Stimulated activated CD4-positive, alpha-beta T cell treated with anti-CD3 and anti-CD28 coated beads, TNF-alpha, amount 100 ng/mL, for 4 hours (primary cell): Measurements from ENCODE around the gene TMEM134.

Experiments
- DNase-seq, 3 experiments: peaks; one replicate each; pipeline ENCODE4 v3.0.0-alpha.2; 2020; ENCODE audit warnings: low read depth in 3 of 3

The TMEM134 gene

GRCh38 chr11:67458266-67458665 is 10.8 kb downstream of the TMEM134 start:
- DNase-seq = no peak

DNA sequence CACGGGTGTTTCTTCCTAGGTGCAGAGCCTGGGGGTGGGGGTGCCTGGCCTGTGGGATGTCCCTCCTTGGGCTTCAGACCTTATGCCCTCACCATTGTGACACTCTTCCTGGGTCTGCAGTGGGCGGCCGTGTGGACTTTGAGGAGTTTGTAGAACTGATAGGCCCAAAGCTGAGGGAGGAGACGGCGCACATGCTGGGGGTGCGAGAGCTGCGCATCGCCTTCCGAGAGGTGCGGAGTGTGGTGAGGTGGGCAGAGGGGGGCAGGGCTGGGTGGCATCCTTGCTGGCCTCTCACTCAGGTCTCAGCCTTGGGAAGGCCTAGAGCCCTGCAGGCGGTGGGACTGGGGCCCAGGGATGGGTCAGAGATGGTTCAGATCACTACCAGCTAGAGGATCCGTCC is 11.6 kb downstream of the TMEM134 start:
- DNase-seq = no peak

DNA sequence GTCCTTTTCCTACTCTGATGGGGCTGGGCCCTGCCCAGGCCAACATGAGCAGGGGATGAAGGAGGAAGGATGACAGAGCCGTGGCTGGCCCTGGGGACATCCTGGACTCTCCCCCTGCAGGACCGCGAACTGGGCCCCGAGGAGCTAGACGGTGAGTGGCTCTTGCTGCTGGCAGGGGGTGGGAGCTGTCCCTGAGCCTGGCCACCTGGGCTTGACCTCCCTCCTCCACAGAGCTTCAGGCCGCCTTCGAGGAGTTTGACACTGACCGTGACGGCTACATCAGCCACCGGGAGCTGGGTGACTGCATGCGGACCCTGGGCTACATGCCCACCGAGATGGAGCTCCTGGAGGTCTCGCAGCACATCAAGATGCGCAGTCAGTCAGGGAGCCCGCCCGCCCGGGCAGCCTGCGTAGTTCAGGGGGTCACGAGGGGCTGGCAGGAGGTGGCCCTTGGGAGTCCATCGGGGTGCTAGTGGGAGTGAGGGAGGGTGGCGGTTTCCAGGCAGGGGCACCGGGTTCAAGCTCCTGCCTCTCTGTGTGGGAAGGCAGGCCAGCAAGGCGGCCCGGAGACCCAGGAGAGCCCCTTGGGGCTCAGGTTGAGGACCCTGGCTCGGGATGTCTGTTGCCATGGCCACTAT is 12.9 kb downstream of the TMEM134 start:
- no peak for DNase-seq

DNA sequence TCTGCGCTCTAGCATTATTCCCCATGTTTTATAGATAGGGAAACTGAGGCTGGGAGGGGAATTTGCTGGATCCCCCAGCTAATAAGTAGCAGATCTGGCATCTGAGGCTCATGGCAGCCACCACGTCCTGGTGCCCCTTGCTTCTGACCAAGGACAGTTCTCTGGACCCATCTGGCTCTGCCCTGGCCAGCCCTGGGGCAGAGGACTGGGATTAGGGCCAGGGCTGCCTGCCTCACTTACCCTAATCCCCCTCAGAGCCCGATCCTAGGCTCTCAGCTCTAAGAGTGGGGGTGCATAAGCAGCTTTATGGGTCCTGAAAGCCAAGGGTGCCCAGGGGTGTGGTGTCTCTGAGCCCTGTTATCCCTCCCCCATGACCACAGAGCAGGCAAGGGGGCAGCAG is 14.0 kb downstream of the TMEM134 start, which contains the start of gene CABP4:
CABP4 (plus strand) TSS at position 301 of the 400 bp plus-strand sequence; CDS start at position 371, 70 bp downstream.
- DNase-seq = no peak

GRCh38 chr11:67453816-67454732 is 15.0 kb downstream of the TMEM134 start:
- DNase-seq = no peak

DNA sequence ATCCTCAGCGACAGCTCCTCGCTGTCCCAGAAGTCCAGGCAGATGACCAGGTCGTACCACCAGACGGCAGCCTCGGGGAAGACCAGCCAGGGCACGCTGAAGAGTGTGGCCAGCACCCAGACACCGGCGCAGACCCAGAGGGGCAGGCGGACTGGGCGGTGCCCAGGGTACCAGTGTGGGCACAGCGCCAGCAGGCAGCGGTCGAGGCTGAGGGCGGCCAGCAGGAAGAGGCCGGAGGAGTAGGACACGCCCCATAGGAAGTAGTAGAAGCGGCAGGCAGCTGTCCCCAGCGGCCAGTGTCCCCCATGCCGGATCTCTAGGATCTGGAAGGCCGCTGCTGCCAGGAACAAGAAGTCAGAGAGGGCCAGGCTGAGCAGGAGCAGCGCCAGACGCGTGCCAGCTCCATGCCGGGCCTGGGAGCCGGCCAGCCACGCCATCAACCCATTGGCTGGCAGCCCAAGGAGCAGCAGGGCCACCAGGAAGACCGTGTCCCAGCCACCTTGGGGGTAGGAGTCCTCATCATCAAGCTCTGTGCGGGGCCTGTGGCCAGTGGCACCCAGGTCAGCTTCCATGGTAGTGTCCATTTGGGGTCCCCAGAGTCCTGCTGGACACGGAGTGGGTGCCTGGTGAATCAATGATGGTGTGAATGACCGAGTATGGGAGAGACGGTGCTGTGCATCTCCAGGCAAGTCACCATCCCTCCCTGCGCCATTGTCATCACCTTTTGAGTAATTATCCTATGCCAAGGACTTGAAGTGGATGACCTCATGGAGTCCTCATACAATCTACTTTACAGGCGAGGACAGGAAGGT is 16.7 kb downstream of the TMEM134 start, which contains the start of gene GPR152:
GPR152 (minus strand) TSS at position 589 of the 812 bp plus-strand sequence; CDS start at position 584, 5 bp downstream.
- no peak for DNase-seq

GRCh38 chr11:67451658-67451976 is 17.4 kb downstream of the TMEM134 start:
- DNase-seq = no peak

- no peak for DNase-seq
Measured at GRCh38 chr11:67450796-67451657, 18.0 kb downstream of the TMEM134 start.

- DNase-seq = no peak
Measured at GRCh38 chr11:67449116-67449844, 19.8 kb downstream of the TMEM134 start.

GRCh38 chr11:67448220-67448609 is 20.8 kb downstream of the TMEM134 start:
- DNase-seq = no peak

GRCh38 chr11:67445515-67445914 is 23.5 kb downstream of the TMEM134 start:
- no peak for DNase-seq

DNA sequence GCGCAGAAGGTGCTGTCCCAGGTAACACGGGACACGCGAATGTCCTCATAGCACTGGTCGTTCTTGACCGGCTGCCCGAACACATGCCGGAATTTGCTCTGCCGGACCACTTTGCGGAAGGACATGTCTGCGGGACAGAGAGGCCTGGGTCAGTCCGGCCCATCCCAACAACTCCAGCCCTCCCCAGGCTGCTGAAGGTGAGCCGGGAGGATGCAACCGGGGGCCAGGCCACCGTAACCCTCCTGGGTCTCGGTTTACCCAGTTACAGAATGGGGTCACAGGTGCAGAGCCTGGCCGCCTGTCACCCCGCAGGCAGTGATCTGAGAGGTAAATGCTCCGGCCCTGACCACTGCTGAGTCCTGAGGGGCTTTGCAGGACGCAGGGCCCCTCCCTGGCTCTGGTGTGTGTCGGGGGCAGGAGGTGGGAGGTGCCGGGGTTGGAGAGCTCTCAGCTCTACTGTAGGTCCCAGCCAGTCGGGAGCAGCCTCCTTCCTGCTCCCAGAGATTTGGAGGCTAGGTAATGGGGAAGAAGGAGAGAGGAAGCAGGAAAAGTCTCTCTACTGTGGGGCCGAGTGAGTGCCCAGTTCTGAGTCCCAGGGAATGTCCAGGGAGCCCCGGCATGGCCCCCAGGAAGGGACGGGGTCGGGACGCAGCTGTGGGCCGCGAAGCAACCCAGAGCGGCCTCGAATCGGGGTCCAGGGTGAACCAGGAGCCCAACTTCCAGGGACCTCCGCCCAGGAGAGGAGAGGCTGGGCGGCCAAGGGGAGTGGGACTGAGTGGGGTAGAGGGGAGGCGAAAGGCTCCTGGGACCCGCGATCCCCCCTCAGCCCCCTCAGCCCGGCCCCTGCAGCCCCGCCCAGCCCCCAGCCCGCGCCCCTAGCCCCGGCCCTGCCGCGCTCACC is 26.3 kb downstream of the TMEM134 start:
- no peak for DNase-seq

DNA sequence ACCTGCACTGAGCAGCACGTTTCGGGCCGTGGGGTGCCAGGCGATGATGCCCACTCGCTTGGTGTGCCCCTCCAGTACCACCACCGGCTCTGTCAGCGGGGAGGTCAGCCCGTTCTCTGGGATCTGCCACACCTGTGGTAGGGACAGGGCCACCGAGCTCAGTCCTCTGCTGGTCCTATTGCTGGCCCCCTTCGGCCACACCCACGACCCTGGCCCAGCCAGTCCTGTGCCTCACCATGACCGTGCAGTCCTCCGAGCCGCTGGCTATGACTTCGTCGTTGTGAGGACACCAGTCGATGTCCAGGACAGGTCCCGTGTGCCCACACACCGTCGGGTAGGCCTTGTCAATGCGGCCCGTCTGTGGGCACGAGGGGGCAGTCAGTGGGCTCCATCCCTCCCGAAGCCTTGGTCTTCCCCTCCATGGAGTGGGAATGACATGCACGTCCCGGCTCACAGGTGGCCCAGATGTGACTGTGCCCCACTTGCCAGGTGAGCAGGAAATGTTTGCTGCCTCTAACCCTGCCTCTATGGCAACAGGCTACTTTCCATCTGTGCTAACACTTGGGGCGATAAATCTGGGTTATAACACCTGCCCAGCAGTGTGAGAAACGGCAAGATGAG is 27.2 kb downstream of the TMEM134 start:
- no peak for DNase-seq

GRCh38 chr11:67441098-67441563 is 27.9 kb downstream of the TMEM134 start:
- no peak for DNase-seq

DNA sequence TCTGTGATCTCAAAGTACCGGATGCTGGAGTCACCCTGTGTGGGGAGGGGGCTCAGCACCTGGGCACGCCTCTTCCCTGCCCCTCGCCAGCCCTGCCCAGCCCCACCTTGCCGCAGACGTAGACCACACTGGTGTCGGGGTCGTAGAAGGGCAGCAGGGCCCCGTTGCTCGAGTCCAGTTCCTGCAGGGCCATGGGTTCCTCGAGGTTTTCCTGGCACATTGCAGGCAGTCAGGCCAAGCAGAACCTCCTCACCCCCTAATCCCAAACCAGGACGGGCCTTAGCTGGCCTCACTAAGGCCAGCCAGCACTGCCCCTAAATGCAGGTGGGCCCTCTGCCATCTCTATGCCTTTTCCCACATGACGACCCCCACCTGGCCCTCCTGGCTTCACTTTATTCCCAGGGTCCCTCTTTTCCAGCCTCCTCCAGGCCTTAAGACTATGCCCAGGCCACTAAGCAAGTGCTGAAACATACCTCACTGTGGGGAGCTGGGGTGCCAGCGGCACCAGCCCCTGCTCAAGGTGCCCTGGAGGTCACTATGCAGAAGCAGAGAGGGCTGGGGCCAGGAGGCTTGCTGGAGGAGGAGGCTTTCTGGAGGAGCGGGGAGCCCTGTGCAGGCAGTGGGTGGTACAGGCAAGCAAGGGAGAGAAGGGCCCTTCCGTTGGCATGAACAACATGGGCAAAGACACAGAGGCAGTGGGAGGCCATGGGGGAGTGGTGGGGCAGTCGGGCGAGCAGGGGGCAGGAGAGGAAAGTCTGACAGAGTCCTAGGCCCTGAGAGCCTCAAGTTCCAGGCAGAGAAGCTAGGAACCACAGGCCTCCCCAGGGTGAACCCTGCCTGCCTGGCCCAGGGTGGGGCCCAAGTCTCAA is 28.6 kb downstream of the TMEM134 start:
- no peak for DNase-seq

DNA sequence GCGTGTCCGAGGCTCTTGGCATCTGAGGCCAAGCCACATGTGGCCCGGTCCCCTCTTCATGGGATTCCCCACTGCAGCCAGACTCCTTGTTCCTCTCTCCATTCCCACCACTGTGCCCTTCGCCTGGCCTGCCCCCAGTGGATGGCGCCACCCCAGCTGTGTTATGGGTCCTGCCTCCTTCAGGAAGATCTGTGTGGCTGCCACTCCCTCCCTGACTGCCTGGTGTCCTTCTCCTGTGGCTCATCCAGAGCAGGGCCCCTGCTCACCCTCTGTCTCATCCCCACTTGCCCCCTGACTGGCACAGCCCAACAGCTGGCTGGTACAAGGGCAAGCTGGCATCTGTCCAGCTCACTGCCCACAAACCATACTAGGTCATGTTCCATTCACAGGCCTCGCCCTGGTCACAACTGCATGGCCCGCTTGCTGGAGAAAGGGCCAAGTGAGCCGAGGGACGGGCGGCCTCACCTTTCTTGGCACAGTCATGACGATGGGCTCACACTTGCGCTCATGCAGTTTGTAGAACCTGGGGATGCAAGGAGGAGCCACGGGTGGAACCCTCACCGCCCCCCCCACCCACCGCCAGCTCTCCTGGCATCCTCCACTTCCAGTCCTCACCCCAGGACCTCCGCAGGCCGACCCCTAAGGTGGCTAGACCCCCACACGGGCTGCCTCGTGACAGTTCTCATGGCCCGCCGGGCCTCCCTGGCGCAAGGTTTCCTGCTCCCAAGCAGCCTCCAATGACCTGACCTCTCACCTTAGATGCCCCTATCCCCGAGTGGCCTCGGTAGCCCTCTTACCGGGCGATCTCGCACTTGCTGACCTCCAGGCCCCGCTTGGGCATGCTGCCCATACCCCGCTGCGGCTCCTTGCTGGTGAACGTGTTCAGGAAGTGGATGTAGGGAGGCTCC is 29.5 kb downstream of the TMEM134 start:
- no peak for DNase-seq
